OCI-LY1 (cell line): ENCODE results near the gene SV2A.

ENCODE experiments used
- EZH2 ChIP-seq: fragments of 200-600 bp; sonication (generic), shearing (Covaris generic); IDR thresholded peaks from 2 replicates; pipeline ENCODE4 v1.8.0; 2017; ENCODE audit warnings: borderline replicate concordance, mixed run types, mild to moderate bottlenecking, antibody characterized with exemption, low read length, moderate library complexity, mixed read lengths
- TF ChIP-seq, protein P1 (sequence below): fragments of 200-600 bp; sonication (generic), shearing (Covaris generic); IDR thresholded peaks from 2 replicates; pipeline ENCODE4 v1.5.1; 2017; ENCODE audit warnings: mild to moderate bottlenecking, antibody characterized with exemption, low read length, moderate library complexity, mixed read lengths

DNA sequence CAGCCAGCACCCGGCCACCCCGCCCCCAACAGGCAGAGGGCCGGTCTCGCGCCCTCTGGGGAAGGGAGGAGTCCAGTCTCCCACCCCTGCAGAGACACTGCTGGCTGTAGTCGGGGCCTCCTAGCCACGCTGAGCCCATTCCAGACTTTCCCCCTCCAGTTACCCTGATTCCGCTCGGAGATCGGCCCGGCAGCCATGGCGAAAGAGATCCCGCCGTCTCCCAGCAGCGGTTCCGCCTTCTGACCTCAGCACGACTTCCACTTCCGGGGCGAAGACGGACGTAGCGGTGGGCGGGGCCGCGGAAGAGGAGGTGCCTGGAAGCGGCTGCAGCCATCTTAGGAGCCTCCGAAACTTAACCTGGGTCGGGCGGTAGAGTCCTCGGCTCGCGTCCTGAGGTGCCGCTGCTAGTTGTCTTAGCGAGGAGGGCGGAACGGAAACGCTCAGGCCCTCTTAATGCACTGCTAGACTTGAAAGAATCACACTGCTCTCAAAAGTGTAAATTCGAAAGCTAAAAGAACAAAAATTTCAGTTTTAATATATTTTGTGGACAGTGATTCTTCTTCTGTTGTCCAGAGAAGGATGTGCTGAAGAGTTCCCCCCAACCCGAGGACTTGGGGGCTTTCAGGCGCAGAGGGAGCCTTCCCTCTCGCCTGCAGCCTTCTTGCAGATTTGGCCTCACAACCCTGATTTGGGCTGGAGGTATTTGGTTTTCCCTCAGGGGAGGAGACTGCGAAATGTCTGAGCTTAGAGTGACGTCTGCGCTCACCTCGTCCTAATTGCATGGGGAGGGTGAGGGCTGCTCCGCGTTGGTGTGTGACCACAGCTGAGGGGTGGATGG lies 10.1 kb upstream of the SV2A start, which contains the start of gene SF3B4:
- TF ChIP-seq, protein P1, sequence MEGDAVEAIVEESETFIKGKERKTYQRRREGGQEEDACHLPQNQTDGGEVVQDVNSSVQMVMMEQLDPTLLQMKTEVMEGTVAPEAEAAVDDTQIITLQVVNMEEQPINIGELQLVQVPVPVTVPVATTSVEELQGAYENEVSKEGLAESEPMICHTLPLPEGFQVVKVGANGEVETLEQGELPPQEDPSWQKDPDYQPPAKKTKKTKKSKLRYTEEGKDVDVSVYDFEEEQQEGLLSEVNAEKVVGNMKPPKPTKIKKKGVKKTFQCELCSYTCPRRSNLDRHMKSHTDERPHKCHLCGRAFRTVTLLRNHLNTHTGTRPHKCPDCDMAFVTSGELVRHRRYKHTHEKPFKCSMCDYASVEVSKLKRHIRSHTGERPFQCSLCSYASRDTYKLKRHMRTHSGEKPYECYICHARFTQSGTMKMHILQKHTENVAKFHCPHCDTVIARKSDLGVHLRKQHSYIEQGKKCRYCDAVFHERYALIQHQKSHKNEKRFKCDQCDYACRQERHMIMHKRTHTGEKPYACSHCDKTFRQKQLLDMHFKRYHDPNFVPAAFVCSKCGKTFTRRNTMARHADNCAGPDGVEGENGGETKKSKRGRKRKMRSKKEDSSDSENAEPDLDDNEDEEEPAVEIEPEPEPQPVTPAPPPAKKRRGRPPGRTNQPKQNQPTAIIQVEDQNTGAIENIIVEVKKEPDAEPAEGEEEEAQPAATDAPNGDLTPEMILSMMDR = no peak
- no peak for TF ChIP-seq EZH2
